H9 (cell line): ENCODE measurements around the gene EDEM1. TPM values are rescaled to one million over a fixed set of nuclear protein-coding genes. Genes with fewer than 3 reads are reported as not detected.

ENCODE experiments used
- DNase-seq: peaks from one replicate; pipeline ENCODE4 v3.0.0-alpha.2; 2017
- H2AFZ ChIP-seq: one replicate; pipeline ENCODE4 v1.6.1; 2013; ENCODE audit warnings: mild to moderate bottlenecking, low read length, control low read depth, moderate library complexity
- H2AK5ac ChIP-seq: 2 replicates; pipeline ENCODE4 v1.6.1; 2013; ENCODE audit warnings: low read length, control low read depth, mixed read lengths; ENCODE audit not compliant: insufficient read length
- H2BK120ac ChIP-seq: one replicate; pipeline ENCODE4 v1.6.1; 2013; ENCODE audit warnings: low read depth, mild to moderate bottlenecking, low read length, control low read depth, inconsistent platforms; ENCODE audit not compliant: poor library complexity, severe bottlenecking
- H2BK12ac ChIP-seq: 2 replicates; pipeline ENCODE4 v1.6.1; 2013; ENCODE audit warnings: low read length, control low read depth, mixed read lengths, low read depth; ENCODE audit not compliant: insufficient read length
- H2BK15ac ChIP-seq: 2 replicates; pipeline ENCODE4 v1.6.1; 2013; ENCODE audit warnings: low read depth, low read length, control low read depth
- H2BK20ac ChIP-seq: one replicate; pipeline ENCODE4 v1.6.1; 2013; ENCODE audit warnings: low read depth, mild to moderate bottlenecking, low read length, control low read depth, inconsistent platforms; ENCODE audit not compliant: poor library complexity, severe bottlenecking
- H2BK5ac ChIP-seq: 2 replicates; pipeline ENCODE4 v1.6.1; 2013; ENCODE audit warnings: low read length, control low read depth, mixed read lengths; ENCODE audit not compliant: insufficient read length
- H3K14ac ChIP-seq: 2 replicates; pipeline ENCODE4 v1.6.1; 2013; ENCODE audit warnings: low read length, control low read depth; ENCODE audit not compliant: insufficient read depth
- H3K18ac ChIP-seq: 2 replicates; pipeline ENCODE4 v1.6.1; 2013; ENCODE audit warnings: low read depth, mild to moderate bottlenecking, mixed read lengths, low read length, control low read depth; ENCODE audit not compliant: insufficient read length
- H3K23ac ChIP-seq: 2 replicates; pipeline ENCODE4 v1.6.1; 2013; ENCODE audit warnings: low read length, control low read depth, mixed read lengths, low read depth; ENCODE audit not compliant: insufficient read length
- H3K23me2 ChIP-seq: 2 replicates; pipeline ENCODE4 v1.6.1; 2013; ENCODE audit warnings: low read depth, mild to moderate bottlenecking, mixed read lengths, low read length, control low read depth; ENCODE audit not compliant: insufficient read length, poor library complexity, severe bottlenecking
- H3K27ac ChIP-seq: 2 replicates; pipeline ENCODE4 v1.5.1; 2013; ENCODE audit warnings: low read length, control low read depth, mixed read lengths, low read depth; ENCODE audit not compliant: insufficient read length
- H3K27me3 ChIP-seq: 2 replicates; pipeline ENCODE4 v1.6.1; 2013; ENCODE audit warnings: low read length, control low read depth, inconsistent platforms; ENCODE audit not compliant: insufficient read depth
- H3K4ac ChIP-seq: 2 replicates; pipeline ENCODE4 v1.6.1; 2013; ENCODE audit warnings: low read depth, mild to moderate bottlenecking, control low read depth, inconsistent platforms, low read length, moderate library complexity
- H3K4me1 ChIP-seq: 2 replicates; pipeline ENCODE4 v1.6.1; 2013; ENCODE audit warnings: low read length, control low read depth, inconsistent platforms; ENCODE audit not compliant: insufficient read depth
- H3K4me2 ChIP-seq: 2 replicates; pipeline ENCODE4 v1.6.1; 2013; ENCODE audit warnings: low read length, control low read depth, mixed read lengths; ENCODE audit not compliant: insufficient read length, insufficient read depth
- H3K56ac ChIP-seq: 2 replicates; pipeline ENCODE4 v1.6.1; 2013; ENCODE audit warnings: low read depth, mild to moderate bottlenecking, mixed read lengths, low read length, control low read depth; ENCODE audit not compliant: insufficient read length
- H3K79me1 ChIP-seq: 2 replicates; pipeline ENCODE4 v1.6.1; 2013; ENCODE audit warnings: low read depth, mild to moderate bottlenecking, moderate library complexity, low read length, control low read depth, inconsistent platforms; ENCODE audit not compliant: insufficient read depth, poor library complexity, severe bottlenecking
- H3K79me2 ChIP-seq: 2 replicates; pipeline ENCODE4 v1.6.1; 2013; ENCODE audit warnings: low read length, control low read depth, inconsistent platforms; ENCODE audit not compliant: insufficient read depth
- H3K9ac ChIP-seq: 2 replicates; pipeline ENCODE4 v1.6.1; 2013; ENCODE audit warnings: low read length, control low read depth, mixed read lengths; ENCODE audit not compliant: insufficient read length; ENCODE audit errors: extremely low read depth
- H3K9me3 ChIP-seq: one replicate; pipeline ENCODE4 v1.6.1; 2013; ENCODE audit warnings: low read depth, low read length, inconsistent platforms; ENCODE audit not compliant: control insufficient read depth
- H3T11ph ChIP-seq: one replicate; pipeline ENCODE4 v1.6.1; 2013; ENCODE audit warnings: mild to moderate bottlenecking, low read length, control low read depth, inconsistent platforms
- H4K20me1 ChIP-seq: one replicate; pipeline ENCODE4 v1.6.1; 2013; ENCODE audit not compliant: control insufficient read depth, insufficient read length, insufficient read depth
- H4K5ac ChIP-seq: 2 replicates; pipeline ENCODE4 v1.6.1; 2013; ENCODE audit warnings: low read depth, mild to moderate bottlenecking, mixed read lengths, low read length, control low read depth; ENCODE audit not compliant: insufficient read length
- H4K8ac ChIP-seq: replicated peaks from 2 replicates; pipeline ENCODE4 v1.6.1; 2013; ENCODE audit warnings: low read length, control low read depth, mixed read lengths, low read depth; ENCODE audit not compliant: insufficient read length
- H4K91ac ChIP-seq: 2 replicates; pipeline ENCODE4 v1.6.1; 2013; ENCODE audit warnings: low read depth, mild to moderate bottlenecking, moderate library complexity, mixed read lengths, low read length, control low read depth; ENCODE audit not compliant: insufficient read length
- H3K27ac Mint-ChIP-seq, 3 experiments: 2 replicates in 2 of 3; 3 replicates in 1 of 3; pipeline ENCODE4 v1.8.0; 2020 to 2021; ENCODE audit warnings: mixed read lengths in 3 of 3, mild to moderate bottlenecking in 1 of 3, moderate library complexity in 1 of 3
- H3K27me3 Mint-ChIP-seq: 2 replicates; pipeline ENCODE4 v1.8.0; 2021; ENCODE audit warnings: low read depth, mild to moderate bottlenecking, moderate library complexity, mixed read lengths
- H3K36me3 Mint-ChIP-seq, 3 experiments: 2 replicates in 2 of 3; 3 replicates in 1 of 3; pipeline ENCODE4 v1.8.0; 2020 to 2021; ENCODE audit warnings: low read depth in 3 of 3, mixed read lengths in 3 of 3; ENCODE audit not compliant: insufficient read depth in 1 of 3
- H3K4me1 Mint-ChIP-seq, 2 experiments: 2 replicates each; pipeline ENCODE4 v1.8.0; 2020; ENCODE audit warnings: mixed read lengths in 2 of 2
- H3K4me3 Mint-ChIP-seq, 2 experiments: 2 replicates in 1 of 2; 3 replicates in 1 of 2; pipeline ENCODE4 v1.8.0; 2020 to 2021; ENCODE audit warnings: mild to moderate bottlenecking in 2 of 2, mixed read lengths in 2 of 2, moderate library complexity in 1 of 2
- H3K9me3 Mint-ChIP-seq, 2 experiments: 2 replicates in 1 of 2; 3 replicates in 1 of 2; pipeline ENCODE4 v1.8.0; 2020; ENCODE audit warnings: mild to moderate bottlenecking in 2 of 2, mixed read lengths in 2 of 2, moderate library complexity in 1 of 2
- CTCF ChIP-seq: fragments of 200-600 bp; sonication (generic); conservative IDR thresholded peaks from 3 replicates; pipeline ENCODE4 v1.8.0; 2021; ENCODE audit warnings: antibody characterized with exemption, mild to moderate bottlenecking
- WGBS: extraction: QIAGEN DNeasy Blood & Tissue Kit; methylation state at CpG from one replicate; pipeline ENCODE4 v1.1.7; 2013; ENCODE audit warnings: missing lambda C conversion rate, low lambda C conversion rate, mixed read lengths; ENCODE audit not compliant: insufficient read length; ENCODE audit errors: extremely low coverage; 5-methylcytosine and 5-hydroxymethylcytosine counted together
- total RNA-seq: library from RNA; stranded (reverse); gene quantifications from 2 replicates; pipeline ENCODE4 v1.2.1, GENCODE V29; 2021

Gene EDEM1
- total RNA-seq, 1 experiment from 2014 or later: 11.7 TPM

- no peak overlapping the region for H3K27ac ChIP-seq
- DNase-seq: no peak
- no peak for TF ChIP-seq CTCF
- Mint-ChIP-seq H3K36me3 (peaks cover 4 to 9% (median 7%) of the 10 kb centered on the region in 3 experiments), H3K27ac (no peak overlapping the region), H3K4me3 (no peak overlapping the region), H3K4me1 (peaks cover 21 to 29% of the 10 kb centered on the region in 2 experiments), H3K27me3 (peaks cover 5% of the 10 kb centered on the region), H3K9me3 (no peaks in the 10 kb centered on the region)
- H3K23me2 ChIP-seq: peaks cover 10% of the 10 kb centered on the region
- H3T11ph ChIP-seq: no peak overlapping the region
- 0 out of 2 replicates have a peak, but pooled peaks cover 2% of the 10 kb centered on the region for H3K4me1 ChIP-seq
- H3K4me2 ChIP-seq: no peak overlapping the region
- H3K27me3 ChIP-seq: no peaks in the 10 kb centered on the region
- no peak overlapping the region for H2BK12ac ChIP-seq
- H3K79me2 ChIP-seq: peaks cover 2% of the 10 kb centered on the region; the same call in 1 of the 2 replicates
- no peak overlapping the region for H2BK20ac ChIP-seq
- H2BK120ac ChIP-seq: no peak overlapping the region
- no peak overlapping the region for H3K9ac ChIP-seq
- no peak overlapping the region for H2AFZ ChIP-seq
- H3K9me3 ChIP-seq: no peaks in the 10 kb centered on the region
- WGBS: no CpG with 5 or more reads among the region's 5 CpGs
- no peaks in the 10 kb centered on the region for H4K20me1 ChIP-seq
- H2AK5ac ChIP-seq: no peak overlapping the region
- no peak overlapping the region for H2BK5ac ChIP-seq
- no peak overlapping the region for H3K23ac ChIP-seq
- H3K56ac ChIP-seq: no peak overlapping the region
- H2BK15ac ChIP-seq: no peak overlapping the region
- H4K5ac ChIP-seq: no peak overlapping the region
- no peak overlapping the region for H4K8ac ChIP-seq
- no peak overlapping the region for H3K4ac ChIP-seq
- no peak overlapping the region for H3K18ac ChIP-seq
- no peak overlapping the region for H3K14ac ChIP-seq
- H4K91ac ChIP-seq: no peak overlapping the region
- no peaks in the 10 kb centered on the region for H3K79me1 ChIP-seq
Observed at GRCh38 chr3:5185093-5185673, 2.3 kb upstream of the EDEM1 start.
